Measurements from ENCODE around the gene CHN2.

DNA sequence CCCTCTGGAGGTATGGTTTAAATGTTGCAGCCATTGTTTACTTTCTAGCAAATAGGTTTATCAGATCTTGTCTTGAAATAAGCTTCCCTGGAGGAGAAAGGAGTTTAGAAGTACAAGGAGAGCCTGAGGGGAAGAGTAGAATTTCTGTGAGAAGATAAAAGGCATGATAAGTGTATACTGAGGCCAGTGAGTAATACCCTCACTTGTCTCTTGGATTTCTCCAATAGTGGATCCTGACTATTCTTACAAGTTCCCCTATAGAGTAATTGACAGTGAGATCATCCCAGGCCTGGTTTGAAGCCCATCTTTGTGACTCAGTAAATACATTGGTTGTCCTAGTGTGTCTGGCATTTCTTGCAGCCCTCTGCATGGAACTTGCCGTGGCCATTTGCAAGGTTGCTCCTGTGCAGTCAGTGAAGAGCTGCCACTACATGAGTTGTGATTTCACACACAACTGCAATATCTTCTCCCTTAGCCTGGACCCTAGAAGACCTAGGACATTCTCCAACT lies 41.6 kb downstream of the CHN2 start:
- TF ChIP-seq MXI1 (conservative IDR thresholded peaks at IDR 0.05; ENCODE audit: poor library complexity, severe bottlenecking) (no peak), EP300 (conservative IDR thresholded peaks at IDR 0.05; ENCODE audit: poor library complexity, severe bottlenecking) (no peak), POLR2AphosphoS5 (IDR thresholded peaks at IDR 0.05) (no peak), EZH2 (IDR thresholded peaks at IDR 0.05; ENCODE audit: borderline replicate concordance, insufficient read depth, low read length, poor library complexity, severe bottlenecking) (no peak), RAD21 (conservative IDR thresholded peaks at IDR 0.05) (no peak), SMC3 (conservative IDR thresholded peaks at IDR 0.05; ENCODE audit: poor library complexity) (no peak), TAF1 (IDR thresholded peaks at IDR 0.05; ENCODE audit: low read depth) (no peak)
- TF ChIP-seq, protein P1, sequence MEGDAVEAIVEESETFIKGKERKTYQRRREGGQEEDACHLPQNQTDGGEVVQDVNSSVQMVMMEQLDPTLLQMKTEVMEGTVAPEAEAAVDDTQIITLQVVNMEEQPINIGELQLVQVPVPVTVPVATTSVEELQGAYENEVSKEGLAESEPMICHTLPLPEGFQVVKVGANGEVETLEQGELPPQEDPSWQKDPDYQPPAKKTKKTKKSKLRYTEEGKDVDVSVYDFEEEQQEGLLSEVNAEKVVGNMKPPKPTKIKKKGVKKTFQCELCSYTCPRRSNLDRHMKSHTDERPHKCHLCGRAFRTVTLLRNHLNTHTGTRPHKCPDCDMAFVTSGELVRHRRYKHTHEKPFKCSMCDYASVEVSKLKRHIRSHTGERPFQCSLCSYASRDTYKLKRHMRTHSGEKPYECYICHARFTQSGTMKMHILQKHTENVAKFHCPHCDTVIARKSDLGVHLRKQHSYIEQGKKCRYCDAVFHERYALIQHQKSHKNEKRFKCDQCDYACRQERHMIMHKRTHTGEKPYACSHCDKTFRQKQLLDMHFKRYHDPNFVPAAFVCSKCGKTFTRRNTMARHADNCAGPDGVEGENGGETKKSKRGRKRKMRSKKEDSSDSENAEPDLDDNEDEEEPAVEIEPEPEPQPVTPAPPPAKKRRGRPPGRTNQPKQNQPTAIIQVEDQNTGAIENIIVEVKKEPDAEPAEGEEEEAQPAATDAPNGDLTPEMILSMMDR (IDR thresholded peaks at IDR 0.05; ENCODE audit: poor library complexity, severe bottlenecking), result no peak
